ENCODE measurements around the gene TCF19.
"Not testable (repeated sequence)": the region's sequence is repeated elsewhere in the genome, so short reads cannot be mapped to it uniquely, and the experiment has no call there.

DNA sequence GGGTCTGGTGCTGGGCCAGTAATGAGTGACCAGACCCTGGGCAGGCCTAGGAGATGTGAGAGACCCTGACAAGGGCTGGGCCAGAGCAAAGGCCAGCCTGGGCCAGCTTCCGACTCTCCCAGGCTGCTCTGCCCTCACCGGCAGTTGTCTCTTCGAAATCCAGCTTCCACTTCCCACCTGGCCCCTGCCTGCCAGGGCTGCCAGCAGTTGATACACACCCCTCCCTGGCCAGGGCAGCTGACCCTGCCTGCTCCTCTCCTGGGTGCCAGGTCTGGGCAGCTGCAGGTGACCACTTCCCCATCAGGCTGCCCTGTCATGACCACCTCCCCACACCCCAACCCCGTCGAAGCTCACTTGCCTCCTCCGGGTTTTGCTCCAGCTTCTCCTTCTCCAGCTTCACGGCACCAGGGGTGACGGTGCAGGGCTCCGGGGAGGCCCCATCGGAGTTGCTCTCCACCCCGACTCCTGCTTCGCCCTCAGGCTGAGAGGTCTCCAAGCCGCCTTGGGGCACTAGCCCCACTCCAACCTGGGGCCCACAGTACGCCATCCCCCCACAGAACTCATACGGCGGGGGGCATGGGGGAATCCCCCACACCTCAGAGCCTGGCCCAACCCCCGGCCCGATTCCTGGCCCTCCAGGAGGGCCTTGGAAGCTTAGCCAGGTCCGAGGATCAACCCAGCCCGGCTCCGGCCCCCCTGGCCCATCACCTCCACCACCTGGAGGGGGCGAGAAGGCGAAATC, 11.6 kb downstream of the TCF19 start:
- TF ChIP-seq, protein P1, sequence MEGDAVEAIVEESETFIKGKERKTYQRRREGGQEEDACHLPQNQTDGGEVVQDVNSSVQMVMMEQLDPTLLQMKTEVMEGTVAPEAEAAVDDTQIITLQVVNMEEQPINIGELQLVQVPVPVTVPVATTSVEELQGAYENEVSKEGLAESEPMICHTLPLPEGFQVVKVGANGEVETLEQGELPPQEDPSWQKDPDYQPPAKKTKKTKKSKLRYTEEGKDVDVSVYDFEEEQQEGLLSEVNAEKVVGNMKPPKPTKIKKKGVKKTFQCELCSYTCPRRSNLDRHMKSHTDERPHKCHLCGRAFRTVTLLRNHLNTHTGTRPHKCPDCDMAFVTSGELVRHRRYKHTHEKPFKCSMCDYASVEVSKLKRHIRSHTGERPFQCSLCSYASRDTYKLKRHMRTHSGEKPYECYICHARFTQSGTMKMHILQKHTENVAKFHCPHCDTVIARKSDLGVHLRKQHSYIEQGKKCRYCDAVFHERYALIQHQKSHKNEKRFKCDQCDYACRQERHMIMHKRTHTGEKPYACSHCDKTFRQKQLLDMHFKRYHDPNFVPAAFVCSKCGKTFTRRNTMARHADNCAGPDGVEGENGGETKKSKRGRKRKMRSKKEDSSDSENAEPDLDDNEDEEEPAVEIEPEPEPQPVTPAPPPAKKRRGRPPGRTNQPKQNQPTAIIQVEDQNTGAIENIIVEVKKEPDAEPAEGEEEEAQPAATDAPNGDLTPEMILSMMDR (IDR thresholded peaks at IDR 0.05), result not testable (repeated sequence)
- not testable (repeated sequence) for TF ChIP-seq POLR2A (IDR thresholded peaks at IDR 0.05)

Measured in right lobe of liver (tissue), 4 donors.